IMR-90 (cell line): Measurements from ENCODE around the gene LLGL2. TPM values are rescaled to one million over a fixed set of nuclear protein-coding genes. Genes with fewer than 3 reads are reported as not detected.

Experiments
- ATAC-seq: fragments of 200-7000 bp; cut with Tn5 transposase; 2 replicates; pipeline ENCODE4 v1.9.1; 2020; ENCODE audit warnings: low read depth, mild to moderate bottlenecking, moderate library complexity
- BruUV-seq: library from RNA; stranded (reverse); fragments of 400-500 nt; replicated peaks from 2 replicates; lab custom pipeline; 2021; lab: Mats Ljungman, UMichigan
- CTCF ChIA-PET: fragments of 300-600 bp; formaldehyde crosslinking; extraction: SDS; loops from one replicate; lab custom pipeline; 2021; ENCODE audit warnings: antibody characterized with exemption; lab: Yijun Ruan, JAX
- POLR2A ChIA-PET: fragments of 300-600 bp; sonication (Branson Sonifier 250); formaldehyde crosslinking; loops from one replicate; lab custom pipeline; 2022; ENCODE audit warnings: antibody characterized with exemption; ENCODE audit not compliant: unreplicated experiment; lab: Charles Lee
- DNase-seq: peaks from one replicate; pipeline ENCODE4 v3.0.0; 2013
- H2AFZ ChIP-seq: replicated peaks from 2 replicates; pipeline ENCODE3; 2013; ENCODE audit warnings: low read length, mild to moderate bottlenecking; ENCODE audit not compliant: poor library complexity
- H2AK5ac ChIP-seq: 2 replicates; pipeline ENCODE4 v1.6.1; 2013; ENCODE audit warnings: low read depth, low read length, inconsistent platforms
- H2AK9ac ChIP-seq: replicated peaks from 2 replicates; pipeline ENCODE3; 2013; ENCODE audit warnings: mild to moderate bottlenecking, low read depth, low read length, moderate library complexity; ENCODE audit not compliant: poor library complexity
- H2BK120ac ChIP-seq: 2 replicates; pipeline ENCODE4 v1.6.1; 2013; ENCODE audit warnings: low read depth, low read length, inconsistent platforms
- H2BK15ac ChIP-seq: 3 replicates; pipeline ENCODE4 v1.6.1; 2013; ENCODE audit warnings: low read depth, low read length, inconsistent platforms
- H2BK20ac ChIP-seq: 2 replicates; pipeline ENCODE4 v1.6.1; 2013; ENCODE audit warnings: low read depth, mild to moderate bottlenecking, inconsistent platforms, low read length, moderate library complexity
- H2BK5ac ChIP-seq: 2 replicates; pipeline ENCODE4 v1.6.1; 2013; ENCODE audit warnings: mild to moderate bottlenecking, low read depth, low read length, inconsistent platforms; ENCODE audit not compliant: poor library complexity, severe bottlenecking
- H3K14ac ChIP-seq: replicated peaks from 2 replicates; pipeline ENCODE4 v1.6.1; 2013; ENCODE audit warnings: low read depth, low read length, inconsistent platforms
- H3K18ac ChIP-seq: 2 replicates; pipeline ENCODE4 v1.6.1; 2013; ENCODE audit warnings: low read depth, low read length, control low read depth
- H3K23ac ChIP-seq: 2 replicates; pipeline ENCODE4 v1.6.1; 2013; ENCODE audit warnings: low read depth, low read length, inconsistent platforms
- H3K27ac ChIP-seq: 2 replicates; pipeline ENCODE4 v1.5.1; 2013; ENCODE audit warnings: mild to moderate bottlenecking, control low read depth, low read length; ENCODE audit not compliant: insufficient read depth
- H3K27me3 ChIP-seq: 2 replicates; pipeline ENCODE4 v1.6.1; 2013; ENCODE audit warnings: low read length; ENCODE audit not compliant: control insufficient read depth, insufficient read depth
- H3K36me3 ChIP-seq: 2 replicates; pipeline ENCODE4 v1.6.1; 2013; ENCODE audit warnings: low read length, mixed read lengths; ENCODE audit not compliant: control insufficient read depth, insufficient read depth
- H3K4ac ChIP-seq: 2 replicates; pipeline ENCODE4 v1.6.1; 2013; ENCODE audit warnings: low read depth, low read length, inconsistent platforms
- H3K4me1 ChIP-seq: 2 replicates; pipeline ENCODE4 v1.6.1; 2013; ENCODE audit warnings: low read length, mixed read lengths; ENCODE audit not compliant: control insufficient read depth, insufficient read depth
- H3K4me2 ChIP-seq: 2 replicates; pipeline ENCODE4 v1.6.1; 2013; ENCODE audit warnings: low read depth, mild to moderate bottlenecking, control low read depth, low read length, moderate library complexity
- H3K4me3 ChIP-seq: 2 replicates; pipeline ENCODE4 v1.5.1; 2013; ENCODE audit warnings: low read depth, mild to moderate bottlenecking, control low read depth, low read length, moderate library complexity; ENCODE audit not compliant: insufficient read depth
- H3K56ac ChIP-seq: 2 replicates; pipeline ENCODE4 v1.6.1; 2013; ENCODE audit warnings: low read length, inconsistent platforms; ENCODE audit not compliant: insufficient read depth; ENCODE audit errors: extremely low read depth
- H3K79me1 ChIP-seq, 2 experiments: 2 replicates each; pipeline ENCODE4 v1.6.1; 2013; ENCODE audit warnings: low read length in 2 of 2, inconsistent platforms in 1 of 2, low read depth in 1 of 2
- H3K9ac ChIP-seq: 2 replicates; pipeline ENCODE4 v1.6.1; 2013; ENCODE audit warnings: low read depth, low read length, control low read depth
- H3K9me1 ChIP-seq: 2 replicates; pipeline ENCODE4 v1.6.1; 2013; ENCODE audit warnings: low read length, inconsistent platforms; ENCODE audit not compliant: insufficient read depth
- H3K9me3 ChIP-seq: 2 replicates; pipeline ENCODE4 v1.6.1; 2013; ENCODE audit warnings: low read length; ENCODE audit not compliant: control insufficient read depth, insufficient read depth
- H4K20me1 ChIP-seq: 2 replicates; pipeline ENCODE4 v1.6.1; 2013; ENCODE audit warnings: low read length, inconsistent platforms; ENCODE audit not compliant: insufficient read depth
- H4K5ac ChIP-seq: 2 replicates; pipeline ENCODE4 v1.6.1; 2013; ENCODE audit warnings: mild to moderate bottlenecking, low read depth, low read length, control low read depth
- H4K8ac ChIP-seq, 2 experiments: 2 replicates each; pipeline ENCODE4 v1.6.1; 2013; ENCODE audit warnings: low read depth in 2 of 2, low read length in 2 of 2, control low read depth in 1 of 2, inconsistent platforms in 1 of 2
- H4K91ac ChIP-seq: 2 replicates; pipeline ENCODE4 v1.6.1; 2013; ENCODE audit warnings: low read depth, low read length, inconsistent platforms; ENCODE audit not compliant: insufficient read depth
- CHD1 ChIP-seq: IDR thresholded peaks from 2 replicates; pipeline ENCODE4 v1.6.1; 2012; ENCODE audit warnings: low read depth, low read length, improper control_type of control experiment
- POLR2A ChIP-seq: IDR thresholded peaks from 2 replicates; pipeline ENCODE4 v1.6.1; 2012; ENCODE audit warnings: mild to moderate bottlenecking, low read depth, low read length
- RFX5 ChIP-seq: IDR thresholded peaks from 2 replicates; pipeline ENCODE4 v1.8.0; 2012; ENCODE audit warnings: low read depth, mild to moderate bottlenecking, low read length, moderate library complexity
- SMC3 ChIP-seq: fragments of 150-350 bp; IDR thresholded peaks from 2 replicates; pipeline ENCODE4 v1.6.1; 2016; ENCODE audit warnings: low read depth, mild to moderate bottlenecking, antibody characterized with exemption, low read length, moderate library complexity
- WGBS, 2 experiments: methylation state at CpG; one replicate each; pipeline versions ENCODE4 v1.1.5 to v1.1.7; 2013; ENCODE audit warnings: missing lambda C conversion rate in 2 of 2; ENCODE audit not compliant: insufficient read length in 1 of 2; ENCODE audit errors: extremely low coverage in 2 of 2; 5-methylcytosine and 5-hydroxymethylcytosine counted together
- dilution Hi-C: fragments of 300-500 bp; cut with HindIII; formaldehyde crosslinking; loops from one replicate; pipeline ENCODE4 v1.14.3; 2018; ENCODE audit warnings: low sequenced_read_pairs; ENCODE audit not compliant: unreplicated experiment
- in situ Hi-C: fragments of 300-500 bp; cut with MboI; formaldehyde crosslinking; loops from 3 replicates; pipeline ENCODE4 v1.14.3; 2019; ENCODE audit warnings: low sequenced_read_pairs, inconsistent platforms, mixed read lengths
- intact Hi-C: fragments of 100-400 bp; cut with micrococcal nuclease; formaldehyde crosslinking; loops from 2 replicates; pipeline ENCODE4 v1.10.0; 2022
- polyA plus RNA-seq, 3 experiments: library from polyadenylated mRNA; depleted of rRNA; stranded (reverse); fragments of >200 nt; gene quantifications; 2 replicates each; pipeline ENCODE4 v1.2.3, GENCODE V29; 2012; ENCODE audit warnings: low replicate concordance in 1 of 3
- total RNA-seq: library from RNA; depleted of rRNA; stranded (reverse); fragments of >200 nt; gene quantifications from 2 replicates; pipeline ENCODE4 v1.2.3, GENCODE V29; 2012

Gene LLGL2
- total and polyA plus RNA-seq, 2 of the 4 experiments (the other 2 are of a cell fraction) = 0.54 to 0.72 TPM

- BruUV-seq = no TSS peak
- no peak overlapping the region for H3K23ac ChIP-seq
Measured at GRCh38 chr17:75564195-75564594, 38.7 kb downstream of the LLGL2 start.

More at GRCh38 chr17:75564195-75564594, 38.7 kb downstream of the LLGL2 start:
- H3K4me1 ChIP-seq = peaks cover 1% of the 10 kb centered on the region; the same call in 1 of the 2 replicates
- H2AFZ ChIP-seq = peak overlapping the region; percentile 11
- intact Hi-C loops = no loop called here
- no peak overlapping the region for H2AK5ac ChIP-seq
- no peak overlapping the region for H3K27ac ChIP-seq
- WGBS, 2 experiments = 84% methylated on average over 8 of the region's 11 CpGs; no CpG with 5 or more reads in 1 of the 2 experiments
- H3K18ac ChIP-seq = no peak overlapping the region
- H3K9ac ChIP-seq = no peak overlapping the region
- in situ Hi-C loops = no loop called here
- H2AK9ac ChIP-seq = no peak overlapping the region
- H2BK15ac ChIP-seq = no peak overlapping the region
- ChIA-PET CTCF (no interaction called here), POLR2A (no interaction called here)
- H4K91ac ChIP-seq = no peak overlapping the region
- H3K14ac ChIP-seq = no peak overlapping the region
- H3K4me2 ChIP-seq = no peak overlapping the region
- H3K9me3 ChIP-seq = no peaks in the 10 kb centered on the region
- peaks cover 35% of the 10 kb centered on the region for H3K27me3 ChIP-seq
- no peaks in the 10 kb centered on the region for H4K20me1 ChIP-seq
- DNase-seq = no peak
- dilution Hi-C loops = no loop called here
- H3K79me1 ChIP-seq = no peaks in the 10 kb centered on the region
- no peak overlapping the region for H2BK5ac ChIP-seq
- H3K9me1 ChIP-seq = no peaks in the 10 kb centered on the region
- H4K5ac ChIP-seq = no peak overlapping the region
- H4K8ac ChIP-seq = no peak overlapping the region
- no peak for TF ChIP-seq RFX5
- no peak for TF ChIP-seq SMC3
- TF ChIP-seq POLR2A = no peak
- TF ChIP-seq CHD1 = no peak
- ATAC-seq = no peak
- no peak overlapping the region for H3K4me3 ChIP-seq
- no peaks in the 10 kb centered on the region for H3K36me3 ChIP-seq
- H2BK120ac ChIP-seq = no peak overlapping the region
- H3K4ac ChIP-seq = no peak overlapping the region
- no peak overlapping the region for H2BK20ac ChIP-seq
- H3K56ac ChIP-seq = no peak overlapping the region
